CD4-positive, alpha-beta T cell treated with Interleukin-12 subunit alpha and Interleukin-12 subunit beta, for 1 hour (primary cell): ENCODE data around the gene BIRC6.

Experiments used
- DNase-seq: peaks from one replicate; pipeline ENCODE4 v3.0.0-alpha.2; 2020

The BIRC6 gene

DNA sequence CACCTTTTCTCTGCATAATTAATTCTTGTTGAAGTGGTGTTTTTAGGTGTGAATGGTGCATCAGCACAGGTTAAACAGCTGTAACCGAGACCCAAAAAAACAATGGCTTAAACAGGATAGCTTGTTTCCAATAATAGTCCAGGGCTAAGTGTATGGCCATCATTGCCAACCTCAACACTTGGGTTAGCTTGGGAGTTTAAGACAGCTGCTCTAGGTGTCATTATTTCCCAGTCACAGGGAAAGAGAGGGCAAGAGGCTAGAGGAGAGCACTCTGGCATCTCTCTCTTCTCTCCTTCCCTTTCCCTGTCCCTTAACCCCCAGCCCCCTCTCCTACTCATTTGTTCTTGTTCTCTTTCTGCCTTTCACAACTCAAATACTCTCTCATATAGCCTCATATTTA, 21.1 kb downstream of the BIRC6 start:
- no peak for DNase-seq

DNA sequence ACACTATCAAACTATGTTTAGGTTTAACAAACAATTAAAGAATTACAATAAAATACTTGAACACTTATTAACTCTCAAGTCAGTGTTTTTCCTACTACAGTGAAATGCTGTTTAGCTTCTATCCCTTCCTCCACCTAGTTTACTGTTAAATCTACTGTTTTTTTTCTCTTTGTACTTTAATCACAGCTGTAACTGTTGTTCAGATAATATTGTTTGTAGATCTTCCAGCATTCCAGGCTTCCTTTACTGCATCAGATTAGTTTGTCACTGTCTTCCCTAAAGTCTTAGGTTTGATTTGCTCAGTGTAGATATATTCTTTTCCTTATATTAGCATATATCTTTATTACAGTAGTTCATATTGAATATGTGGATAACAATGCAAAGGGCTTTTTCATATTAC, 22.5 kb downstream of the BIRC6 start:
- DNase-seq = no peak

- no peak for DNase-seq
Observed at GRCh38 chr2:32383858-32384257, 27.0 kb downstream of the BIRC6 start.

DNA sequence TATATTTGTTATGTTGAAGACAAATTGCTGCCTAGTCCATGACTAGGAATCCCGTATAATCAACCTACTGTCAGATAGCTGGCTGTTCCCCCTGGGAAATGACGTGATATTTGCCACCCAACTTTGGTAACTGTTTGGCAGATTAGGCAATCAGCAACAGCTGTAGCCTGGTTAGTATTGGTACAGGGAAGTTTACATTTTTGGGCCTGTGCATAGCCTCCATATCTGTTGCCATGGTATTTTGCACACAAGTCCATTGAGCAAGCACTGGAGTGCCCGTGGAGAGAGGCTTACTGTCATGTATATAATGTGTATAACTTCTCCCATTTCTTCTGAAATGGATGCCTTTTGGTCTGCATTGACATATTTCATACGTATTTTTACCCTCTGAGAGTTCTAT, 27.7 kb downstream of the BIRC6 start:
- no peak for DNase-seq

DNA sequence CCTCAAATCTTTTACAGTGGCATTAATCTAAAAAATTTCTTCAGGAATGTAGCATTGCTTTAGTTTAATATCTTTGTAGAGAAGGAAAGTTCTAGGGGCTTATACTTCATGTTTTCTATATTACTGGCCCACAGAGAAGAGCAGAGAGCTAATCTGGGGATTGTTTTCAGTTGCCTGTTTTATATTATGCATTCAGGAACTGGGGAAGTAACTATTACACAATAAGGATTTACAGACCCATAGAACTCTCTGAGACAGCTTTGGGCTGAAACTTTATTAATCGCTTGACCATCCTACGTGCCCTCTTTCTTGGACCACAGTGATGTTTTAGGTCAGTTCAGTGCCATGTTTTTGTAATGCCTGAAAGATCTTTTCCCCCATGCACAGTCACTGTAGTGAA, 29.9 kb downstream of the BIRC6 start:
- no peak for DNase-seq

DNA sequence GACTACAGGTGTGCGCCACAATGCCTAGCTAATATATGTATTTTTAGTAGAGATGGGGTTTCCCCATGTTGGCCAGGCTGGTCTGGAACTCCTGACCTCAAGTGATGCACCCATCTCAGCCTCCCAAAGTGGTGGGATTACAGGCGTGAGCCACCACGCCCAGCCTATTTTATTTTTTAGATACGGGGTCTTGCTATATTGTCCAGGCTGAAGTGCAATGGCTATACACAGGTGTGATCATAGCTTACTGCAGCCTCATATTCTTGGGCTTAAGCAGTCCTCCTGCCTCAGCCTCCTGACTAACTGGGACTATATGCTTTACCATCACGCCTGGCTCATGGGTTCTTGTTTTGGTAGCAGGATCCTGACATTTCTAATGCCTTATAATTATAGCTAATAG, 42.4 kb downstream of the BIRC6 start:
- no peak for DNase-seq

DNA sequence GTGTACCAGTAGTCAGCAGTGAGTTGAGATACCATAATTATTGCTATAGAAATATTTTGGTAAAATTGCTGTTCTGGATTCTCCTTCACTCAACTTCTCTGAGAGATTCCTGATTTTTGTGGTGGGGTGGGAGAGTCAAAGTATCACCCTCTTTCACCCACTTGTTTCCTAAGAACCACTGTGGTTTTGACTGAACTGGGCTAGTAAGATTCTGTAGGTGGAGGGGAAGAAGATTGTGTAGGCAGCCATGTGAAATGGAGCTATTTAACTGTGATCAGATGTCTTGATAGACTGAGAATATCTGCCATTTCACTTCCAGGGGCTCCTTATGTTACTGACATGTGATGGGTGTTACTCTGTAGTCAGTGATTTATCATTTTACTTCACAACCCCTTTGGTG, 45.3 kb downstream of the BIRC6 start:
- no peak for DNase-seq

DNA sequence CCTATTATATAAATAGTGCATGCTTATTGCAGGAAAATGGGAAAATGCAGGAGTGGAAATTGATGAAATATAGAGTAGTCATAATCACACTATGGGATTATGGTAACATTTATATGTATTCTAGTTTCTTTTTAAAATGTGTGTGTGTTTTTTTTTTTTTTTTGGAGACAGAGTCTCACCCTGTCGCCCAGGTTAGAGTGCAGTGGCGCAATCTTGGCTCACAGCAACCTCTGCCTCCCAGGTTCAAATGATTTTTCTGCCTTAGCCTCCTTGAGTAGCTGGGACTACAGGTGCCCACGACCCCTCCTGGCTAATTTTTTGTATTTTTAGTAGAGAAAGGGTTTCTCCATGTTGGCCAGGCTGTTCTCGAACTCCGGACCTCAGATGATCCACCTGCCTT, 47.0 kb downstream of the BIRC6 start:
- no peak for DNase-seq

DNA sequence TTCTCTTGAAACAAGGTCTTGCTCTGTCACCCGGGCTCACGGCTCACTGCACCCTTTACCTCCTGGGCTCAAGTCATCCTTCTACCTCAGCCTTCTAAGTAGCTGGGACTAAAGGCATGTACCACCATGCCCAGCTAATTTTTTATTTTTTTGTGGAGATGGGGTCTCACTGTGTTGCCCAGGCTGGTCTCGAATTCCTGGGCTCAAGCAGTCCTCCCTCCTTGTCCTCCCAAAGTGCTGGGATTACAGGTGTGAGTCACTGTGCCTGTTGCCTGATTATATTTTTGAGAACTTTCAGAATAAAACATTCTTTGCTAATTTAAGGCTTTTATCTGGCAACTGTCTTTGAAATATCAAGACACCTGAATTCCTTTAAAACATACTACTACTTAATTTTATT, 47.9 kb downstream of the BIRC6 start:
- DNase-seq = no peak

DNA sequence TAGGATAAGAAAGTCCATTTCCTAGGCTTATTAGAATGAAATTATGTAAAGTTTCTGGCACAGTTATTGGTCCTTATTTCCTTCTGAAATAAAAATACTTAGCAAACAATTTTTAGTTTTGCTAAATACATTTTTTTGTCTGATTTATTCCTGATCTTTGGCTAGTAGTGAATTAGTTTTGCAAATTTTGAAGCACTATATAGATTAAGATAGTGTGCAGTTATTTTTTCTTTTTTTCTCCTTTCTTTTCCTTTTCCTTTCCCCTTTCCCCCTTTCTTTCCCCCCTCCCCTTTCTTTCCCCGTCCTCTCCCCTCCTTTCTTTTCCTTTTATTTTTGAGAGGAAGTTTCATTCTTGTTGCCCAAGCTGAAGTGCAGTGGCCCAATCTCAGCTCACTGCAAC, 59.7 kb downstream of the BIRC6 start:
- no peak for DNase-seq

- DNase-seq = no peak
Observed at GRCh38 chr2:32417659-32418058, 60.8 kb downstream of the BIRC6 start.

GRCh38 chr2:32418778-32419177, 62.0 kb downstream of the BIRC6 start:
- no peak for DNase-seq

- no peak for DNase-seq
Observed at GRCh38 chr2:32422133-32422532, 65.3 kb downstream of the BIRC6 start.

DNA sequence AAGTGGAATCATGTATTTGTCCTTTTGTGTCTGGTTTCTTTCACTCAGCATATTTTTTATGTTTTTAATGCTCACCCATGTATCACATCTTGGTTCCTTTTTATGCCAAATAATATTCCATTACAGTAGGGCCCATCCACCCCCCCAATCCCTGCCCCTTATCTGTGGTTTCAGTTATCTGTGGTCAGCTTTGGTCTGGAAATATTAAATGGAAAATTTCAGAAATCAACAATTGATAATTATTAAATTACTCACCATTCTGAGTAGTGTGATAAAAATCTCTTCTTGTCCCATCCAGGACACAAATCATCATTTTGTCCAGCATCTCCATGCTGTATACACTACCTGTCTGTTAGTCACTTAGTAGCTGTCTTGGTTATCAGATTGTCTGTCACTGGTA, 66.7 kb downstream of the BIRC6 start:
- no peak for DNase-seq

DNA sequence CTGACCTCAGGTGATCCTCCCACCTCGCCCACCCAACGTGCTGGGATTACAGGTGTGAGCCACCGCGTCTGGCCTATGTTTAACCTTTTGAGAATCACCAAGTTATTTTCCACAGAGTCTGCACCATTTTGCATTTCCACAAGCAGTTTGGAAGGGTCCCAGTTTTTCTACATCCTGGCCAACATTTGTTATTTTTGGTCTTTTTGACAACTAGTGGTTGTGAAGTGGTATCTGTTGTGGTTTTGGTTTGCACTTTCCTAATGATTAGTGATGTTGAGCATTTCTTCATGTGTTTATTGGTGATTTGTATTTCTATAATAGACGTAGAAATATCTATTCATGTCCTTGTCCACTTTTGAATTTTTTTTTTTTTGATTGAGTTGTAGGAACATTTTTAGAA, 67.9 kb downstream of the BIRC6 start:
- DNase-seq = no peak

DNA sequence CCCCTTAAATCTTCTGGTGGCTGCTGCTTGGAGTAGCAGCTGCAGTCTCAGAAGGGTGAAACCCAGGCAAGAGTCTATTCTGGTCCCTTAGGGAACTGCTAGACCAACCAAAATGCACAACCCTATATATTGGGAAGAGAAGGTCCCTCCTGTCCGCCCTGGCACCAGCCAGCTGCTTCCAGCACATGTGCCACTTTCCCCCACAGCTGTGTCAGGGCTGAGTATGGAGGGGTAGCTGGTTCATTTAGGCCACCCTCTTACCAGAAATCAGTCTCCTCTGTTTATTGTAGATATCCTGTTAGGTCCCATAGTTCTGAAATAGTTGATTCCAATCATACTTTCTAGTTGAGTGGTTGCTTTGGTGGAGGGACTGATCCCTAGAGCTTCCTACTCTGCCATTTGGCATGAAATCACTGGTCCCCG, 68.9 kb downstream of the BIRC6 start:
- no peak for DNase-seq

GRCh38 chr2:32427672-32428610, 71.1 kb downstream of the BIRC6 start:
- DNase-seq = no peak

DNA sequence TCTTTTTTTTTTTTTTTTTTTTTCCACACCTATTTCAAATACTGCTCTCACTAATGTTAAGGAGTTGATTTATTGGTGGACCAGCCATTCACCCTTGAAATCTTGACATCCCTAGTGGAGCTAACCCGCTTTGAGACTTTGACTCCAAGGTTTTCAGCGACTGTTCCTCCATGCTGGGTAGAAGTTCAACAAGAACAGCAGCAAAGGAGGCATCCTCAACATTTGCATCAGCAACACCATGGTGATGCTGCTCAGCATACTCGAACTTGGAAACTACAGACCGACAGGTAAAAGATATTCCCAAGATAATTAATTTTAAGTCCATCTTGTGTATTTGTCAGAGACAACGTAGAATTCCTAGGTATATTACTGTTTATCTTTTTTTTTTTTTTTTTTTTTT, 74.0 kb downstream of the BIRC6 start:
- no peak for DNase-seq

DNA sequence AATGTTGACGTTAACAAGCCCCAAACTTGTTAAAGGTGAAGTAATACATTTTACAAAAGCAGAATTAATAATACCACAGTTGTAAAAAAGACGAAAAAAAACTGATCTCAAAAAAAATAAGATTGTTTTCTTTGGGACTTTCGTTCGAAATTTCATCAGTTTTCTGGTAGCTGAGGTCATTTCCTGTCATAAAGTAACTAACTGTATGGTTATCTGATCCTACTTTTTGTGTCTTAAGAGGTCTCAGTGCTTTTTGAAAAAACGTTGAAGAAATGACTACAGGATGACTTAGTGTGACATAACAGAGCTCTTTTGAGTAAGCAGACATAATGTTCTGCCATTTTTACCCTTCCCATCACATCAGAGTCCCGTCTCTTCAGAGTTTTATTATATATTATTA, 79.3 kb downstream of the BIRC6 start:
- DNase-seq = no peak

DNA sequence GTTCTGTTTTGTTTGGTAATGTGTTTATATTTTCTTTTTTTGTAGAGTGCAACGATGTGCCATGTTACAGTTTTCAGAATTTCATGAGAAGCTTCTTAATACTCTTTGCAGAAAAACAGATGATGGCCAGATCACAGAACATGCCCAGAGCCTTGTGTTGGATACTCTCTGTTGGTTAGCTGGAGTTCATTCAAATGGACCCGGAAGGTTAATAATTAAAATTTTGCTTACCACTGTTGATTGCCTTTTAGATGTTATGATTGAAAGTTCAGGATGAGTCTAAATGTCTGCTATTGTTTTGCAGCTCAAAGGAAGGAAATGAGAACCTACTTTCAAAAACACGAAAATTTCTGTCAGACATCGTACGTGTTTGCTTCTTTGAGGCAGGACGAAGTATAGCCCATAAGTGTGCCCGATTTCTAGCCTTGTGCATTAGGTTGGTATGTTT, 85.2 kb downstream of the BIRC6 start:
- no peak for DNase-seq

- DNase-seq = no peak
Observed at GRCh38 chr2:32446369-32446768, 89.5 kb downstream of the BIRC6 start.

GRCh38 chr2:32450851-32451250, 94.0 kb downstream of the BIRC6 start:
- no peak for DNase-seq

- DNase-seq = no peak
Observed at GRCh38 chr2:32452338-32453064, 95.7 kb downstream of the BIRC6 start.
